NOMO-1 treated with DMSO at 0.1 percent for 48 hours (cell line): ENCODE results near the gene OVOL2.
"Not testable (repeated sequence)": the region's sequence is repeated elsewhere in the genome, so short reads cannot be mapped to it uniquely, and the experiment has no call there.

Source experiments
- DNase-seq: peaks from one replicate; lab custom pipeline; 2025; ENCODE audit not compliant: unreplicated experiment; lab: John Stamatoyannopoulos, UW

Gene OVOL2

DNA sequence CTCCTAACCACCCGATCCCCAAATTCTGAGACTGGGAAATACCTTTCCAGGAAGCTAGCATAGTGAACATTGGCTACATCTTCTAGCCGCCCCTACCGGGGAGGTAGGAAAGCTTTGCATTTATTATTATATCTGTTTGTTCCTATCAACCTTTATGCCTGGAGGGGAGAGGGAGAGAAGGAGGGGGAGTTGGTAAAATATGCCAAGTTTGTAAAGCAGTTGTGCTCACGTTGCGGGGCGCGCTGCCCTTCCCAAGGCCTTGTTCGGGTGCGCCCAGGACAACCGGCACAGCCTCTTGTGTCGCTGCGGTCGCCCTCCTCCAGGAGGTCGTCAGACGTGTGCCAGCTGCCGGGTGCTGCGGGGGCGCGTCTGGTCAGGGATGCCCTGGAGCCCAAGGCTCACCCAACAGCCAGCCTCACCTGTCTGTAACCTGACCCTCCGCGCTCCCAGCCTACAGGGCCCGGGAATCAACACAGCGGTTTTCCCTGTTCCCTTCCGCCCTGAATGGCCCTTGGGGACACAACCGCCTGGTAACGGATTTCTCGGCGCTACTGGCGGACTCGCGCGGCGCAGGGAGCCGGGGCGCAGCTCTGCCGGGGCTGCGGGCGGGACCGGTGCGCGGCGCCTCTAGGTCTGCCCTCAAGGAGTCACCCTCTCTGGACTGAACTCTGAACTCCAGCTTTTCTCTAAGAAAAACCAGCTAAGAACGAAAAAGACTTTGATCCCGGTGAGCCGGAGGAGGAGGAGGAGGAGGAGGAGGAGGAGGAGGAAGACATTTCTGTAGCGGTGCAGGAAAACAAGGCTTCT, 1.1 kb upstream of the OVOL2 start:
- no peak for DNase-seq

DNA sequence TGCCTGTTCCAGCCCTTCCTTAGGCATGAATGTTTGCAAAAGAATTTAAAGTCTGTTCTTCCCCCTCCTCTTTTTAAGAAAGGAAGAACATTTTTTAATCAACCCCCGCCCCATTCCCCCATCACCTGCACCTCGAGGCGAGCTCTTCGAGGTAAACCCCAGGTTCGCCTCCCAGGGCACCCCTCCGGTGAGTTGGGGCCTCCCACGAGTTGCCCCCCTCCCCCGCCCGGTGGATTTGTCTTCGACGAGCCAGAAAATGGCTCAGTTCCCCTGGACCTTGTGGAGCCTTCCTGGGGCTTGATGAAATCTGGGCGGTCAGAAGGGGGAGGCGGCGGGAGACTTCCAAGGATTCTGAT, 256 bp upstream of the OVOL2 start:
- no peak for DNase-seq

DNA sequence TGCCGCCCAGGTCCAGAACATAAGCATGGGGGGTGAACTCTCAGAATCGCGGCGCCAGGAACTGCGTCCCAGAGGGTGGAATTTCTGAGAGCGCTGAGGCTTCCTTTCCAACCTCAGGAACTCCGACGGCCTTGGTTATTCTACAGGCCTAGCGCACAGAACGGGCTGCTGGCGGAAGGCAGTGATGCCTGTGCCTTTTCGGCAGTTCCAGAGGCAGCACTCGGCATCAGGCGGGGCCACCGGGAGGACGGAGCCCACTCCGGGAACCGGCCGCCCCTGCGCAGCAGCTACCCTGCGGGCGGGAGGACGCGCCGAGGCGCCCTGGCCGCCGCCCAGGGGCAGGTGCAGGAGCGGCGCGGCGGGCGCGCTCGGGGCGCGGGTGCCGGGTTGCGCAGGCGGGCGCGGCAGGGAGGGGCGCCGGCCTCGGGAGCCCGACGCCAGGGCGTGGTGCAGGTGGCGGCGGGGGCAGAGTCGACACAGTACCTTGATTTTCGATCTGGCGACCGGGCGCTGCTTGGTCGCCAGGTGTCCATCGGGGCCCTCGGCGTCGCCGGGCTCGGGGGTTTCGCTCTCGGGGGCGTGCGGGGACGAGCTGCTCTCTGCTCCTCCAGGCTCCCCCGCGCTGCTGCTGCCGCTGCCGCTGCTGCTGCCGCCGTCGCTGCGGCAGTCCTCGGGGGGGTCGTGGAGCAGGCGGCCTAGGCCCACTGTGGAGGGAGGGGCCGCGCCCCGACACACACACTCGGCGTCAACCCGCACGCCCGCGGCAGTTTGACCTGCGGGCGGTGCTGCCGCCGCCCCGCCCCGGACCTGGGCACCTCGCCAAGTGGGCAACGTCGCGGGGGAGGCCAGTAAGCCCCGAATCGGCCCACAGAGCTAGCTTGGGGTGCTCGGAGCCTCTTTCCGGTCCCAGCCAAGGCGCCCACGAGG, 1.3 kb downstream of the OVOL2 start:
- no peak for DNase-seq

DNA sequence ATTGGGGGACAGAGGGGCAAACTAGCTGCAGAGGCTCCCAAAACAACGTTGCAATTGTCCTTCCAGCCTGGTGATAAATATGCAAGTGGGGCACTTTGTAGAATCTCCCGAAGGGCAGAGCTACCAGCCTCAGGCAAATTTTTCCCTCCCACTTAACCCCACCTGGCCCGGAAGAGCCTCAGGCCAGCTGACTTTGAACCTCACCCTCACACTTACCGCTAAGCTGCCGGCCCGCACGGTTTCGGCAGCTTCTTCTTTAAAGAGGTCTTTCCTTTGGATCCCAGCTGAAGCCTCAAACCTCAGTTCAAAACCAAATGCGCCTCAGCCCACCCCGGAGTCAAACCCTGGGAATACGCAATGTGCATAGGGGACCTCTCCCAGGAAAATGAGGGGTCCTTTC, 2.5 kb downstream of the OVOL2 start:
- no peak for DNase-seq

- DNase-seq, result no peak
Measured at GRCh38 chr20:18052856-18053255, 4.9 kb downstream of the OVOL2 start.

DNA sequence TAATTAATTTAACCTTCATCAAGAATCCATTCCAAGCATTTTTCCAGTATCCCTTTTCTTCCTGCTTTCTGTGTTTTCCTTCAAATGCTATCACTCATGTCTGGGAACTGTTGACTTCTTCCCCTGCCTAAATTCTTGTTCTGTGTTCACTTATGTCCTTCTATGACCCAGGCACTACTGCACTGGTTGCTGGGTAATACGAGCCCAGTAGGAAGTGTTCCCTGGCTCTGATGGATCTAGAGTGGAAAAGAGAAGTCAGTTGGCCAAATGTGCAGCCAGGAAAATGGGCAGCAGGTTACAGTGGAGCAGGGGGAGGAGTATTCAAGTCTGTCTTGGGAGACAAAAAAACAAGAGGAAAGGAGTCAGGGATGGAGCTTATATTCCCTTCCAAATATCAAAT, 7.1 kb downstream of the OVOL2 start:
- no peak for DNase-seq

GRCh38 chr20:18048176-18048575, 9.5 kb downstream of the OVOL2 start:
- peak; percentile 79 for DNase-seq

DNA sequence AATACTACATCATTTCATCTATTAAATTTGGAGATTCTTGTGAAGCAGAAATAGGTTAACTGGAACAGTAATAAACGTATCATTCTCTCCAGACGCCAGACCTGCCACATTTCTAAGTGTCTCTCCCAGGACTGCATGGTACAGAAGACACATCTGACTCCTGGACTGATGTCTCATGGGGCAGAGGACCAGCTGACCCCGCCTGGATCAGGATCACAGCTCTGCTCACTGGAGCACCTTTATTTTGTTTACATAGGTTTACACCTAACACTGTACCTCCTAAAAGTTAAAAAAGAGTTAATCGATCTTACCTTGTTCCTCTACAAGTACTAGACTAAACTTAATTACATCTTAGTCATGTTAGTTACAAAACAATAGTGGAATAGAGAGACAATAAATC, 11.2 kb downstream of the OVOL2 start:
- DNase-seq, result no peak

DNA sequence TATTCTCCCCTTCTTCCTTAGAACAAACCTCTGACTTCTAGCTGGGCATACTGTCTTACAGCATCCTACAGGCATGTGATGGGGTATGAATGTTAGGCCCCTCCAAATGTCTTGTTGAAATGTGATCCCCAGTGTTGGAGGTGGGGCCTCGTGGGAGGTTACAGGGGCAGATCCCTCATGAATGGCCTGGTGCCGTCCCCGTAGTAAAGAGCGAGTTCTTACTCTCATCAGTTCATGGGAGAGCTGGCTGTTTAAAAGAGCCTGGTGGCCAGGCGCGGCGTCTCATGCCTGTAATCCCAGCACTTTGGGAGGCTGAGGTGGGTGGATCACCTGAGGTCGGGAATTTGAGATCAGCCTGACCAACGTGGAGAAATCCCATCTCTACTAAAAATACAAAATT, 15.5 kb downstream of the OVOL2 start:
- no peak for DNase-seq

GRCh38 chr20:18041462-18041861, 16.3 kb downstream of the OVOL2 start:
- no peak for DNase-seq

GRCh38 chr20:18039063-18039462, 18.7 kb downstream of the OVOL2 start:
- no peak for DNase-seq

GRCh38 chr20:18034039-18034438, 23.7 kb downstream of the OVOL2 start:
- DNase-seq, result no peak

DNA sequence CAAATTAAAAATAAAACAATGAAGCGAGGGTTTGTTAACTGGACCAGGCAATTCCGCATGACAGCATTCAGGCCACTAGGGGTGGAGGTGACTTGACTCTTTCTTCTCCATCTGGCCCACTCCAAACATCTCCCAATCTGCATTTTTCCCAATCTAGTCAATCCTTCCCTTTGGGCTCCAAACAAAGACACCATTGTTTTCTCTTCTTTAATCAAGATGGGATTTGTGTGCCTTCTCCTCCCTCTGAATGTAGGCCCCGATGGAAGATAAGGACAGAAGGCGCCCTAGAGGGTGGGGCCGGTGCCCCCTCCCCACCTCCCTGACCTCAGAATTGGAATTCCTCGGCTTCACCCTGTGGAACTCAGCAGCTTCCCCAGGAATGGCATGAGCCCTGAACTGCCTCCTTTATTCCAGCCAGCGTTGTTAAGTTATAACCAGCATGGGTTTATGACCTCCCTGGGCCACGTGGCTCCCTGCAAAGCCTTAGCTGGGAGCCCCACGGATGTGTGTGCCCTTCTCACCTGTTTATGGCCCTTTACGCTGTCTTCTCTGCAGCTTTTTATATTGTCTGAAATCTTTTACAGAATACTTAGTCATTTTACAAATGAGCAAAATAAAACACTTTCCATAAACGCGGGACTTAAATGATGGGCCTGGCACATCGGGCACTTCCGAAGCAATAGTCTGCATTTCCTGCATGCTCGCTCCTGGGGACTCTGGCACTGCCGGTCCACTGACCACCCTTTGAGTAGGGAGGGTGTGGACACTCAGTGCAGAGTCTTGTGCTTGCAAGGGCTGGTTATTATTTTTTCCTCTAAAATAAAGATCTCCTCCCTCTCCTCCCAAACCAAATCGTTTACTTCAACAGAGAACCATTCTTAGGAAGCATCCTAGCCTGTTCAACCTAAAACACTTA, 24.5 kb downstream of the OVOL2 start:
- DNase-seq, result no peak

DNA sequence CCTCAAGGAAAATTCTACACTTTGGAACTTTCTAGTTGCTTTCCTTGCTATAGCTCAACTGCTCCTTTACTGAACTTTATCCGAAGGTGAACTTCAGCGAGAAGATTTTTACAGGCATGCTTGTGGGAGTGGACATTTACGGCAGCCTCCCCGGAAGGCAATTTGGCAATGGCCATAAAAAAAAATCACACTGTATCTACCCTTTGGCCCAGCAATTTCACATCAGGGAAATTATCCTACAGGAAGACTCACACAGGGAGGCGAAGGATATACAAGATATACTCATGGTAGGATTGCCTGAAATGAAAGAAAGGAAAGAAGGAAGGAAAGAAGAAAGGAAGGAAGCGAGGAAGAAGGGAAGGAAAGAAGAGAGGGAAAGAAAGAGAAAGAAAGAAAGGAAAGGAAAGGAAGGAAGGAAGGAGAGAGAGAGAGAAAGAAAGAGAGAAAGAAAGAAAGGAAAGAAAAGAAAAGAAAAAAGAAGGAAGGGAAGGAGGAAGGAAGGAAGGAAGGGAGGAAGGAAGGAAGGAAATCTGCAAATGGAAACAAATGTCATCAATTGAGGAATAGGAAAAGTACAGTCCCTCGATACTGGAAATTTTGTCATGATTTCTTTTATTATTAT, 25.7 kb downstream of the OVOL2 start:
- no peak for DNase-seq

DNA sequence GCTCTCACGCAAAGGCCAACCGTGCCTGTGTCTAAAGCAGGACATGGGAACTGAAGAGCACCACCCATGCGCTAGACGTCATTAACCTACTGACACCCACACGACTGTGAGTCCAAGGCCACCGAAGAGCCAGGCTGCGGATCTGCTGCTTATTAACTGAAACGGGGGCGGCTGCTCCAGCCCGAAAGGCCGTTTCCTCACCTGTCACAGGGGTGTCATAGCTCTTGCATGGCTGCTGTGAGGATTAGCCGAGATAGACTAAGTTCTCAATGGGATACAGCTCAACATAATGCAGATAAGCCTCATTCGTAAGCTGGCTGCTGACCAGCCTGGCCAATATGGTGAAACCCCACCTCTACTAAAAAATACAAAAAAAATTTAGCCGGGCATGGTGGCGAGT, 26.7 kb downstream of the OVOL2 start:
- DNase-seq, result no peak

GRCh38 chr20:18030020-18030419, 27.7 kb downstream of the OVOL2 start:
- DNase-seq, result no peak

- not testable (repeated sequence) for DNase-seq
Measured at GRCh38 chr20:18027011-18027410, 30.7 kb downstream of the OVOL2 start.

GRCh38 chr20:18024606-18025127, 33.0 kb downstream of the OVOL2 start:
- DNase-seq, result no peak

GRCh38 chr20:18020931-18021330, 36.8 kb downstream of the OVOL2 start:
- no peak for DNase-seq

GRCh38 chr20:18019068-18019467, 38.6 kb downstream of the OVOL2 start:
- DNase-seq, result peak; percentile 42
